CD4-positive, alpha-beta T cell treated with Interferon alpha-2 for 1 hour (primary cell): ENCODE results near the gene IRF6.
A peak's percentile ranks its signal among the peaks of the same experiment; 100 is the strongest.
"Not testable (repeated sequence)": the region's sequence is repeated elsewhere in the genome, so short reads cannot be mapped to it uniquely, and the experiment has no call there.

Experiments used
- DNase-seq, 2 donors: peaks; one replicate each; pipeline ENCODE4 v3.0.0-alpha.2; 2020 to 2022

Gene IRF6

DNA sequence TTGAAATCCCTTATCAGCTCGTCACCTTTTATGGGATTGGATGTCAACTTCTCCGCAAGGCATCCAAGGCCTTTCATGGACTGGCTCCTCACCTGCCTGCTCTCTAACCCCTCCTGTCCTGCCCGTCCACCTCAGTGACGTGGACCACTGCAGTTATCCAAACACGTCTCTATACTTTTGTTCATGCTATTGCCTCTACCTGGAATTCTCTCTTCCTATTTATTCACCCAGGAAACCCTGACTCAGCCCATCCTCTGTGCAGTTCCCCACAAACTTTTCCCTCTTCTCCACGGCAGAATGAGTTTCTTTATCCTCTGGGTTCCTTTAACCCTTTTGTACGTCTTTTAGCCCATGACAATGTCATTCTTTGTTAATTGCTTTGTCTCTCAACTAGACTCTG is 16.8 kb upstream of the IRF6 start:
- no peak for DNase-seq

DNA sequence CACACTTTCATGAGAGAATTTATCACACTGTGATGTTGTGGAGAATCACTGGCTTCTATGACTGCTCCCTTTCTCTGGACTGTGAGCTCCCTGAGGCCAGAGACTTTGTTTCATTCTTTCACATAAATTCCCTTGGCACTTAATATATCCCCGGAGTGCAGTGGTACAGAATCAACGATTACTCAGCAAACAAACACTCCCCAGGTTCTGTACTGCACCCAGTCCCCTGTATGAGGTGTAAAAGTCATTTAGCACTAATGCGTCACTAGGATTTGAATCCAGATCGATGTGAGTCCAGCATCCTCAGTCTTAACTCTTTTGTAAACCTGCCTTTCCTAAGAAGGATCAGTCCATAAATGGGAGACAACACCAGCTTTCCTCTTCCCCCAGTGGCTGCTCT is 15.0 kb upstream of the IRF6 start:
- no peak for DNase-seq

DNA sequence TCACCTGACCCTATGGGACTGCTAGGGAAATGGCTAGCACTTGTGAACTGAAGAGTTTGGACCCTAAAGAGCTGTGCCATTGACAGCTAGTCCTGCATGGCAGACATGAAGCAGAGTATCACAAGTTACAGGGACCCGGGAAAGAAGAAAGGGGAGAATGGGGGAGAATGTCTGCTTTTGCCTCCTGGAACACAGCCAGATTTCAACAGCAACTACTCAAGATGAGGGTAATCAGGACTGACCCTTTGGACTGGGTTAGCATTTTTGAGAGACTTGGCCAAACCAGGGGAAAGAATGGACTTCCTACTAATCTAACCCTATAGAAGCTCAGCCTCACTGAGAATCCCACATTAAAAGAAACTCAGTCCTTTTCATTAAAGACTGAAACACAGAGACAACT is 13.1 kb upstream of the IRF6 start:
- no peak for DNase-seq

DNA sequence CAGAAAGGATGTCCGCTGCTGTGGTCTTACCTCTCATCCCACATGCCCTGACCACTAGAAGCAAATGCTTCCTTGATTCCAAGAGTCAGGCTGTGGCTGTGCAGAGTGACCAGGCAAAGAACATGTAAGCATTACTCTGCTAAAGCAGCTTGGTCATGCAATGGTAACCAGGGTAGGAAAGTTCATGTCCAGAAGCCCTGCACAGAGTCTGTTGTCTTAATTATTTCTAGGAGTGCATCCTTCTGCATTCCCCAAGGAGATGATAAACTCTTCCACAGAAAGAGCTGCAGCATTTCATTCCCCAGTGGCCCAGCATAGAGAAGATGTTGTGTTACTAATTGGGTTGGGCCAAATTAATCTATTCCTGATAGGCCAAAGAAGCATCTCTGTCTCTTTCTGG is 11.7 kb upstream of the IRF6 start:
- no peak for DNase-seq

- DNase-seq = no peak
These were observed 11.0 kb upstream of the IRF6 start for GRCh38 chr1:209816923-209817322.

DNA sequence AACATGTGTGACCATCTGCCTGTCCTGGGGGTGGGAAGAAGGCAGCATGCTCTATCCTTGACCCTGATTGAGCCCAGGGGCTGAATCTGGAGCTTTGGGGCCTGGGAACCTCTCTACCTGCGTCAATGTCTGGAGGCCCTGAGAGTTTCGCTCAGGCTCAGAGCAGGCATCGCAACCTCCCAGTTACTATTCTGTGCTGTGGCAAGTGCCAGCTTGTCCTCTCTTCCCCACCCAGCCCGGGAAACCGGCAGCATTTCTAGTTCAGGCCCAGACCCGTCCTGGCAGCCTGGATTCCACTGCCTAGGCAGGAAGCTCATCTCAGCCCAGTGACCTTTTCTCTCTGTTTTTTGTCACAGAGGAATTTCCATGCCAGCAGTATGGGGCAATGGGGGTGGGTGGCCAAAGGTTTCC is 10.0 kb upstream of the IRF6 start:
- DNase-seq = no peak

DNA sequence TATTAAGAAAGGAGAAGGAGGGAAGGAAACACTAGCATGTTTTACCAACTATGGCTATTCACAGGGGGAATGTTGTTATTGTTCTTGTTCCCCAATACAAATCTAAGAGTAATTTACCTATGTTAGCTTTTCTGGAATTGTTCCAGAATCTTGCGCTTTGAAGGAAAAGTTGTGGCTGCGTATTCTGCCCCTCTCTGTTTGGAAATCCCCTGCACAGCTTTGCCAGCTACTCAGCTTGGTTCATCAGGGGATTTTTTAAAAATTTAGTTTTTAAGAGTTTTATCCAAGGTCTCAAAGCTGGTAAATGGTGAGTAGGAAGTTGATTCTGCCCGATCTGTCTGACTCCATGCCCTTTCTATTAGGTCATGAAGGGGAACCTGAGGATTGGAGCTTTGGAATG is 9.5 kb upstream of the IRF6 start:
- DNase-seq = peak in 1 of 2 donors; percentile 16

- DNase-seq = no peak
These were observed 8.0 kb upstream of the IRF6 start for GRCh38 chr1:209813902-209814301.

GRCh38 chr1:209810783-209811182 is 4.8 kb upstream of the IRF6 start:
- DNase-seq = no peak

DNA sequence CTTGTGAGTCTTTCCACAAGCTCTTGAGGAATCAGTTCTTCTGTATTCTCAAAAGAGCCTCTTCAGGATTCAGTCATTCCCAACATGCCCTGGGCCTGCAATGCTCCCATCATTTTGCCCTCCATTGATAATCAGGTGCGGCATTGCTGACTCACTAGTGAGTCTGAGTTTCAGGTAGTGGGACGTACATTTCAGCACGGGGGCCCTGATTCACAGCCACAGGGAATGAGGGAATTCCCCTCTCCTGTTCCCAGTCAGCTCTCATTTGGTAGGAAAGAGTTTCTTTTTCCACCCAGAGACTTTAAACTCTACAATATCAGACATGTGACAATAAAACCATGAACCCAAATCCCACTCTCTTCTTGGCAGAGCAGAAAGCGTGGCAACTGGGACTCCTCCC is 3.7 kb upstream of the IRF6 start:
- DNase-seq = no peak

- no peak for DNase-seq
These were observed 2.2 kb upstream of the IRF6 start for GRCh38 chr1:209808059-209808581.

DNA sequence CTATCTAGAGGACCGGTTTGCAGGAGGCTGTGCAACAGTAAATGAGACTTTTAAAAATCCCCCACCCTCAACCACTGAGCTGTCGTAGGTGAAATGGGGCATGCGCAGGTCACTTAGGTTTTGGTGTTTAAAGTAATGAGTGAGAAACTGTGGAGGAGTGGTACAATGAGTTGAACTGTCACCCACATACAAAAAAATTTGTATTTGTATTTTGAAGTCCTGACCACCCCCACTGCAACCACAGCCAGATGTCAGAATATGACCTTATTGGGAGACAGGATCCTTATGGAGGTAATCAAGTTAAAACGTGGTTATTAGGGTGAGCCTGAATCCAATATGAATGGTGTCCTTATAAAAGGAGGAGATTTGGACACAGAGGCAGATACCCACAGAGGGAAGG is 1.6 kb upstream of the IRF6 start:
- no peak for DNase-seq

DNA sequence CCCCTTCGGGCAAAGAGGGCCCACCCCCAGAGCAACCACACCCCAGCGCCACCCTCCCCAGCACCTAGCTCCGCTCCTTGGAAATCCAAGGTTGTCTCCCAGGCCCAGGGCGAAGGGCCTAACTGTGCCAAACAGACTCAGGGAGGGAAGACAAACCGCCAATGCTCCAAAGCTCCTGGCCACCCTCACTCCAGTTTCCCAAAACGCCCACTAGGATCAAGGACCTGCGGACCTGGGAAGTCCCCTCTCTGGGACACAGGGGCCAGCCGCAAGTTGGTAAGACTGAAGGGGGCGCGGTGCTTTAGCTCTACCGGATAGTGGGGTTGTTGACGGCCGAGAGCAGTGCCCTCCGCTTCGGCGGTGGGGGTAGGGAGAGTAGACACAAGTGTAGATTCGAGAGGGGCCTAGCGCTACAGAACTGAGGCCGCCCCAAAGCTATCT is 581 bp downstream of the IRF6 start:
- DNase-seq = no peak

GRCh38 chr1:209803568-209803967 is 2.4 kb downstream of the IRF6 start:
- no peak for DNase-seq

DNA sequence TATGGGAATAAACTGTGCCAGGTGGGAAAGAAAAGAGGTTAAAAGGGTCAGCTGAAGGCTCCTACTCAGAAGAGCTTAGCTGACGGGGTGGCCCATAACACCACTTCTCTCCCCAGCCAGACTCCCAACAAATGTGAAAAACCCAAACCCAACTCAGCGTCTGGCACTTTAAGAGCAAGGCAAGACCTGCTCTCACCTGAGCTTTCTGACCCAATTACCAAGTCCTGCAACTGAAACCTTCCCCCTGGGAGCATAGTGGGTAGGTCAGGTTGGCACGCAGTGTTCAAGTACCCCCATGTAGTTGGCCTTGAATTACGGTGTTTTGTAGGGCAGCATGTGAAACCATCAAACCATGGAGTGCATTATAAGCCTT is 3.2 kb downstream of the IRF6 start:
- no peak for DNase-seq

DNA sequence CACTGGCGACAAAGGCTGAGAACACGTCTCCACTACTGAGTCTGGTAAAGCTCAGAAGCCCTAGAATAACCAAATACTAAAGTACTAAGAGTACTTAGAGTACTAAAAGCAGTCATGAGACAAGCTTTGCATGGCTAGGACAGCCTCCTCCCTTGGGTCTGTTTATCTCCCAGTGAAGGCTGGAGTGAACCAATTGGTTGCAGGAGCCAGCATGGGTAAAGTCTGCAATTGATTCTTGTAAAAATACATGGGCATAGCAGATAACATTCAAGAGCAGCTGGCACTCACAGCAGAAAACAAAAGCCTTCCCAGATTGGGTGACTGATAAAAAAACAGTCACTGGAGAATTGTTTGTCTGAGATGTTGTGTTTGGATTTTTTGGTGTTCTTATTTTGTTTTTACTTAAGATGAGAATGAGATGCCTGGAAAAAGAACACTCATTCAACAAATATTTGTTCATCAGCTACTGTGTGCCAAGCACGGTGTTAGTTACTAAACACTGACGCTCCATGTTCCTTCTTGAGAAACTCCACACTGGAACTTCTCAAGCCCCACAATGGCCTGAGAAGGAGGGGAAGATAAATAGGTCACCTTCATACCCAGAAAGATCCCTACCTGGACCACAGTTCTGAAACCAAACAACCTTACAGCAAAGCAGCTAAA is 3.7 kb downstream of the IRF6 start:
- DNase-seq = no peak

- DNase-seq = no peak
These were observed 4.7 kb downstream of the IRF6 start for GRCh38 chr1:209800984-209801834.

- DNase-seq = no peak
These were observed 7.8 kb downstream of the IRF6 start for GRCh38 chr1:209797978-209798639.

DNA sequence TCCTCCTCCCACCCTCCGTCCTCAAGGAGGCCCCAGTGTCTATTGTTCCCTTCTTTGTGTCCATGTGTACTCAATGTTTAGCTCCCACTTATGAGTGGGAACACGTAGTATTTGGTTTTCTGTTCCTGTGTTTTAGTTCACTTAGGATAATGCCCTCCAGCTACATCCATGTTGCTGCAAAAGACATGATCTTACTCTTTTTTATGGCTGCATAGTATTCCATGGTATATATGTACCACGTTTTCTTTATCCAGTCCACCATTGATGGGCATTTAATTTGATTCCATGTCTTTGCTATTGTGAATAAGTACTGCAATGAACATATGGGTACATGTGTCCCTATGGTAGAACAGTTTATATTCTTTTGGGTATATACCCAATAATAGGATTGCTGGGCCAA is 12.2 kb downstream of the IRF6 start:
- not testable (repeated sequence) for DNase-seq

- DNase-seq = no peak
These were observed 14.0 kb downstream of the IRF6 start for GRCh38 chr1:209791920-209792319.

GRCh38 chr1:209790286-209791193 is 15.4 kb downstream of the IRF6 start:
- DNase-seq = no peak

DNA sequence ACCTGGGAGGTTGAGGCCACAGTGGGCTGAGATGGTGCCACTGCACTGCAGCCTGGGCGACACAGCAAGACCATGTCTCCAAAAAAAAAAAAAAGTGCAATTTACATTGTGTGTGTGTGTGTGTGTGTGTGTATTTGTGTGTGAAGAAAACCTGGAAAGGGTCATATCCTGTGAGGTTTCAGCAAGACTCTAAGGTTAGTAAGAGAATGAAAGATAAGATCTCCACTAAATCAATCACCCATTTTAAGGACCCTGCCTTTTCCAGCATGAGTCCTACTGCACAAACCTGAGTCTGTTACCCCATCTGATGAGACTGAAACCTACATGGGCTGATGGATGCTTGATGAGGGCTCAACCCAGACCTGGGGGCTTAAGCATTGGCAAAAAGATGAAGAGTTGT is 16.7 kb downstream of the IRF6 start:
- DNase-seq = no peak

GRCh38 chr1:209787551-209787950 is 18.4 kb downstream of the IRF6 start:
- DNase-seq = no peak
